Measurements from ENCODE around the gene SSR2. TPM values are rescaled to one million over a fixed set of nuclear protein-coding genes. Genes with fewer than 3 reads are reported as not detected.

SSR2 gene
- total and polyA plus RNA-seq, 8 donors = 67.1 to 354 (median 232) TPM

DNA sequence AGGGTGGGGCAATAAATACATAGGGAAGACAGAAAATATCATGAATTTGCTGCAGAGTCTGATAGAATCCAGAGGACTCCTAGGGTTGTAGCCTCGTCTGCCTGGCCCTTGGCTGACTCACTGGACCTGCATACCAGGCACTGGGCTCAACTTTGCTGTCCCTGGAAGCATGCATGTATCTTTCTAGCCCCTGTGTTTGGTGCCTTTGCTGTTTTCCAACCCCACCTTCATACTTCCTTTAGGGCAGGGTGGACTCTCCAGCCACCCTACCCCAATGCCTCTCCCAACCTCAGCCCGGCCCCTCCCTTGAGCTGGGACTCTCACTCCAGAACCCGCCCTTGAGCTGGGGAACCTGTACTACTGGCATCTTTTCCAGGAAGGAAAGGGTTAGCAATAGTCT is 41.4 kb upstream of the SSR2 start:
- 50 to 58% (median 52%) methylated on average over 3 of the region's 3 CpGs for WGBS, 5 donors
- Histone ChIP-seq H3K27me3 (no peaks in the 10 kb centered on the region), H3K4me1 (peaks cover 0 to 25% (median 6%) of the 10 kb centered on the region in 4 donors), H3K36me3 (peaks cover 7 to 21% (median 17%) of the 10 kb centered on the region in 4 donors), H3K9me3 (no peaks in the 10 kb centered on the region), H3K4me3 (peak overlapping the region; percentile 36 to 54 (median 44)), H3K27ac (peak overlapping the region; percentile 71 to 86 (median 81))
- TF ChIP-seq, protein P1, sequence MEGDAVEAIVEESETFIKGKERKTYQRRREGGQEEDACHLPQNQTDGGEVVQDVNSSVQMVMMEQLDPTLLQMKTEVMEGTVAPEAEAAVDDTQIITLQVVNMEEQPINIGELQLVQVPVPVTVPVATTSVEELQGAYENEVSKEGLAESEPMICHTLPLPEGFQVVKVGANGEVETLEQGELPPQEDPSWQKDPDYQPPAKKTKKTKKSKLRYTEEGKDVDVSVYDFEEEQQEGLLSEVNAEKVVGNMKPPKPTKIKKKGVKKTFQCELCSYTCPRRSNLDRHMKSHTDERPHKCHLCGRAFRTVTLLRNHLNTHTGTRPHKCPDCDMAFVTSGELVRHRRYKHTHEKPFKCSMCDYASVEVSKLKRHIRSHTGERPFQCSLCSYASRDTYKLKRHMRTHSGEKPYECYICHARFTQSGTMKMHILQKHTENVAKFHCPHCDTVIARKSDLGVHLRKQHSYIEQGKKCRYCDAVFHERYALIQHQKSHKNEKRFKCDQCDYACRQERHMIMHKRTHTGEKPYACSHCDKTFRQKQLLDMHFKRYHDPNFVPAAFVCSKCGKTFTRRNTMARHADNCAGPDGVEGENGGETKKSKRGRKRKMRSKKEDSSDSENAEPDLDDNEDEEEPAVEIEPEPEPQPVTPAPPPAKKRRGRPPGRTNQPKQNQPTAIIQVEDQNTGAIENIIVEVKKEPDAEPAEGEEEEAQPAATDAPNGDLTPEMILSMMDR (IDR thresholded peaks at IDR 0.05) = no peak
- TF ChIP-seq POLR2AphosphoS5 (IDR thresholded peaks at IDR 0.05) = peak in 1 of 3 donors; percentile 16
- TF ChIP-seq EP300 (IDR thresholded peaks at IDR 0.05) = no peak
- TF ChIP-seq POLR2A (IDR thresholded peaks at IDR 0.05) = no peak
- DNase-seq = peak in 1 of 2 donors; percentile 40
- intact Hi-C loops (cut with DNase I; ENCODE audit: low total_unique reads) = no loop called here

DNA sequence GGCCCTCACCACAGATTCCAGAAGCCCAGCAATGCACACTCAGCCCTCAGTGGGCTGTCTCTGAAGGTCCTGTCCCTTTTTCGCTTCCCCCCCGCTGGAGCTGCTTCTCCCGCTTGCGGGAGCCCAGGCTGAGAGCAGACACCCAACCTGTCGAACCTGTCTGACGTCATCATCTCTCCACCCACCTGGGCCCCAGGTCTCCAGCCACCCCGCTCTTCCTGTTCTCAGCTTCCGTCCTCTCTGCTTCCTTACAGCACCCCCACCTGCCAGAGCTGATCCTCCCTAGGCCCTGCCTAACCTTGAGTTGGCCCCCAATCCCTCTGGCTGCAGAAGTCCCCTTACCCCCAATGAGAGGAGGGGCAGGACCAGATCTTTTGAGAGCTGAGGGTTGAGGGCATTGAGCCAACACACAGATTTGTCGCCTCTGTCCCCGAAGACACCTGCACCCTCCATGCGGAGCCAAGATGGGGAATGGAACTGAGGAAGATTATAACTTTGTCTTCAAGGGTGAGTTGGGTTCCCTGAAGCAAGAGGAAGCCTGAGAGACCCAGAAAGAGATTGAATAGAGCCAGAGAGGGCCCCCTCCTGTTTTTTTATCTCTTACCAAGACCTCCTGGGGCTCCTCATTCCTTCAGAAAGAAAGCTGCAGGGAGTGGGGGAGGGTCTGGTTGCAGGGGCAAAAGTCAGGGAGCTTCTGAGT is 40.3 kb upstream of the SSR2 start, which contains the start of gene RAB25:
TSS of gene RAB25 (plus strand) at position 224 of the 700 bp plus-strand sequence. CDS start at position 465, 241 bp downstream.
- H3K27ac ChIP-seq = peak within 1 kb of the TSS; percentile 71 to 86 (median 81)
- peak; percentile 88 to 96 for DNase-seq
- WGBS, 5 donors = 19 to 44% (median 29%) methylated on average over 11 of the region's 11 CpGs
- H3K36me3 ChIP-seq = peaks cover 7 to 19% (median 17%) of the 10 kb centered on the region in 4 donors
- H3K4me3 ChIP-seq = peak within 1 kb of the TSS; percentile 36 to 54 (median 44)
- H3K4me1 ChIP-seq = peaks cover 4 to 29% (median 11%) of the 10 kb centered on the region in 4 donors
- TF ChIP-seq, protein P1 (IDR thresholded peaks at IDR 0.05) = peak in 1 of 7 experiments; percentile 8
- peak in 2 of 4 donors; percentile 39 to 64 for TF ChIP-seq POLR2A (IDR thresholded peaks at IDR 0.05)
- TF ChIP-seq POLR2AphosphoS5 (IDR thresholded peaks at IDR 0.05) = peak in 2 of 3 donors; percentile 76 to 85
- TF ChIP-seq EP300 (IDR thresholded peaks at IDR 0.05) = no peak
- H3K9me3 ChIP-seq = no peaks in the 10 kb centered on the region
- H3K27me3 ChIP-seq = no peaks in the 10 kb centered on the region
- intact Hi-C loops (cut with DNase I; ENCODE audit: low total_unique reads) = no loop called here

DNA sequence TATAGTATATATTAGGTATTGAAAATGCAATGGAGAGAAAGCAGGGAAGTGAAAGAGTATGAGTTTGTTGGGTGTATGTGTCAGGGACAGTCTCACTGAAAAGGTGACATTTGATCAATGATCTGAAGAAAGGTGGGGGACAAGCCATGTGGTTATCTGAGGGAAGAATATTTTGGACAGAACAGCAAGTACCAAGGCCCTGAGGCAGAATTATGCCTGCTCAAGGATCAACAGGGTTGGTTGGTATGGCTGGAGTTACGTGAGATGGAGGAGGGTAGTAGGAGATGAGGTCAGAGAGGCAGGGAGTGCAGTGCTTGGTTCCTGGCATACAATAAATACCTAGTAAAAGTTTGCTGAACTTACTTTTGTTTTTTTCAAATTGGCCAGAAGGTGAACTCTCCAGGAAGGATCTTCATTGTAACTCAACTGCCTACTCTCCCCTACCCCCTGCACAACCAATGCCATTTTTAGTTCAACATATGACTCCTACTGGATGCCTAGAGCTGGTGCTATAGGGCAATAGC is 35.6 kb upstream of the SSR2 start:
- H3K4me3 ChIP-seq = peak overlapping the region in 1 of 4 donors; percentile 97
- intact Hi-C loops (cut with DNase I; ENCODE audit: low total_unique reads) = no loop called here
- TF ChIP-seq POLR2AphosphoS5 (IDR thresholded peaks at IDR 0.05) (no peak), EP300 (IDR thresholded peaks at IDR 0.05) (no peak), POLR2A (IDR thresholded peaks at IDR 0.05) (no peak)
- TF ChIP-seq, protein P1 (IDR thresholded peaks at IDR 0.05) = no peak
- peaks cover 14 to 39% (median 28%) of the 10 kb centered on the region in 4 donors for H3K4me1 ChIP-seq
- H3K27me3 ChIP-seq = no peaks in the 10 kb centered on the region
- peaks cover 7 to 21% (median 15%) of the 10 kb centered on the region in 4 donors for H3K36me3 ChIP-seq
- WGBS, 5 donors = 92 to 100% (median 97%) methylated on average over 1 of the region's 1 CpG
- H3K9me3 ChIP-seq = no peaks in the 10 kb centered on the region
- no peak for DNase-seq
- no peak overlapping the region for H3K27ac ChIP-seq

DNA sequence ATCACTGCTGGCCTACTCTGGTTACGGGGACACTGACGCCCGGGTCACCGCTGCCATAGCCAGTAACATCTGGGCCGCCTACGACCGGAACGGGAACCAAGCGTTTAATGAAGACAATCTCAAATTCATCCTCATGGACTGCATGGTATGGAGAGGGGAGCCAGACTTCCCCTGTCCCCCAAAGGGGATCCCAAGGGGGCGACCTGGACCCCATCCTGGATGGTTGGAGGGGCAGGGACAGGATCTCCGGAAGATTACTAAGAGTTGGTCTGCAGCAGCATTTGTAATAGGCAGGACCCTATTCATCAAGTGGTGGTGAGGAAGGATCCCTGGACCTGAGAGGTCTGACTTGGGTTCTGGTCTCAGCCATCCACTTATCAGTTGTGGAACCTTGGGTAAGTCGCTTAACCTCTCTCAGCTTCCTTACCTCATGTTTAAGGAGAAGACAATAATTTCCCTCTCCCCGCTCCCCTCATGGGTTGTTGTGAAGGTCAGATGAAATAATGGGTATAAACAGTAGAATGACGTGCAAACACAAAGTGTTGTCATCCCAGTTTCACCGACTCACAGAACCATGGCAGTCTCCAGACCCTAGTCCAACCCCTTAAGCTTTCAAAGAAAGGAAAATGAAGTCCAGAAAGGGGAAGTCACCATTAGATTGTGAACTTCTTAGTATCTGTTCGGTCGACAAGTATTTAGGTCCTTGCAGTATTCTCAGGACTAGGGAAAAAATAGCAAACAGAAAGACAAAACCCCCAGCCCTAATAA is 34.7 kb upstream of the SSR2 start:
- H3K36me3 ChIP-seq = peaks cover 11 to 30% (median 22%) of the 10 kb centered on the region in 4 donors
- DNase-seq = no peak
- H3K27ac ChIP-seq = peak overlapping the region; percentile 66 to 93 (median 92)
- intact Hi-C loops (cut with DNase I; ENCODE audit: low total_unique reads) = no loop called here
- whole genome bisulfite sequencing, 5 donors = 18 to 38% (median 20%) methylated on average over 8 to 17 of the region's 17 CpGs
- TF ChIP-seq, protein P1 (IDR thresholded peaks at IDR 0.05) = no peak
- no peak for TF ChIP-seq POLR2A (IDR thresholded peaks at IDR 0.05)
- no peak for TF ChIP-seq EP300 (IDR thresholded peaks at IDR 0.05)
- TF ChIP-seq POLR2AphosphoS5 (IDR thresholded peaks at IDR 0.05) = no peak
- no peaks in the 10 kb centered on the region for H3K27me3 ChIP-seq
- peak overlapping the region; percentile 71 to 97 (median 86) for H3K4me3 ChIP-seq
- H3K4me1 ChIP-seq = peaks cover 14 to 39% (median 29%) of the 10 kb centered on the region in 4 donors
- H3K9me3 ChIP-seq = no peaks in the 10 kb centered on the region
